ENCODE results near the gene OTOP2. TPM values are rescaled to one million over a fixed set of nuclear protein-coding genes. Genes with fewer than 3 reads are reported as not detected.

The OTOP2 gene
- not detected in 2 replicates for total RNA-seq

GRCh38 chr17:74924250-74924948 is at the start of gene OTOP2:
TSS of gene OTOP2 (plus strand) at chr17:74924273. CDS start at chr17:74924633, 360 bp downstream.

GRCh38 chr17:74892974-74893911 is 30.8 kb upstream of the OTOP2 start, which contains the start of gene FADS6:
TSS of gene FADS6 (minus strand) at chr17:74893633. CDS start at chr17:74893595, 38 bp downstream.

GRCh38 chr17:74922694-74923537 is 1.2 kb upstream of the OTOP2 start, which contains the start of gene USH1G:
TSS of gene USH1G (minus strand) at chr17:74923255. CDS start at chr17:74923073, 182 bp downstream.

GRCh38 chr17:74935585-74936469 is 11.8 kb downstream of the OTOP2 start, which contains the start of gene OTOP3:
TSS of gene OTOP3 (plus strand) at chr17:74935898. CDS start at chr17:74935922, 24 bp downstream.

GRCh38 chr17:74972107-74972972 is 48.3 kb downstream of the OTOP2 start, which contains the start of gene HID1:
TSS of gene HID1 (minus strand) at chr17:74972759. CDS start at chr17:74972656, 103 bp downstream.

Other genes starting within 250 kb of the OTOP2 start
- not detected in 2 replicates for gene CD300LF, start 211.3 kb upstream of the OTOP2 start, total RNA-seq
- not detected in 2 replicates for gene RAB37, start 187.0 kb upstream of the OTOP2 start, total RNA-seq
- 51.9 and 79.5 TPM in 2 replicates for gene NHERF1, start 175.6 kb upstream of the OTOP2 start, total RNA-seq
- 19.5 and 28.0 TPM in 2 replicates for gene NAT9, start 147.9 kb upstream of the OTOP2 start, total RNA-seq
- not detected in 2 replicates for gene GRIN2C, start 64.4 kb upstream of the OTOP2 start, total RNA-seq
- 34.6 and 48.0 TPM in 2 replicates for gene FDXR, start 51.3 kb upstream of the OTOP2 start, total RNA-seq
- gene FADS6, start 30.6 kb upstream of the OTOP2 start, total RNA-seq: not detected in 2 replicates
- gene USH1G, start 1.0 kb upstream of the OTOP2 start, total RNA-seq: 0.27 and 0.70 TPM in 2 replicates
- gene OTOP3, start 11.6 kb downstream of the OTOP2 start, total RNA-seq: 0.08 and 0.27 TPM in 2 replicates
- 0.08 and 0.16 TPM in 2 replicates for gene HID1, start 48.5 kb downstream of the OTOP2 start, total RNA-seq
- 11.9 and 20.4 TPM in 2 replicates for gene CDR2L, start 63.4 kb downstream of the OTOP2 start, total RNA-seq
- gene MRPL58, start 88.4 kb downstream of the OTOP2 start, total RNA-seq: 74.5 and 123 TPM in 2 replicates
- 285 and 333 TPM in 2 replicates for gene ATP5PD, start 122.7 kb downstream of the OTOP2 start, total RNA-seq
- 10.4 and 13.3 TPM in 2 replicates for gene KCTD2, start 123.0 kb downstream of the OTOP2 start, total RNA-seq
- gene SLC16A5, start 163.7 kb downstream of the OTOP2 start, total RNA-seq: 4.7 and 13.4 TPM in 2 replicates
- 2.3 and 4.1 TPM in 2 replicates for gene ARMC7, start 185.7 kb downstream of the OTOP2 start, total RNA-seq
- gene NT5C, start 207.5 kb downstream of the OTOP2 start, total RNA-seq: 203 and 206 TPM in 2 replicates
- gene JPT1, start 230.2 kb downstream of the OTOP2 start, total RNA-seq: 175 and 272 TPM in 2 replicates